ENCODE measurements around the gene DND1.
"Not testable (repeated sequence)": the region's sequence is repeated elsewhere in the genome, so short reads cannot be mapped to it uniquely, and the experiment has no call there.

GRCh38 chr5:140671035-140671434 is 2.3 kb downstream of the DND1 start:
- not testable (repeated sequence) for TF ChIP-seq POLR2A, POLR2AphosphoS5 (IDR thresholded peaks at IDR 0.05)
- TF ChIP-seq, protein P1, sequence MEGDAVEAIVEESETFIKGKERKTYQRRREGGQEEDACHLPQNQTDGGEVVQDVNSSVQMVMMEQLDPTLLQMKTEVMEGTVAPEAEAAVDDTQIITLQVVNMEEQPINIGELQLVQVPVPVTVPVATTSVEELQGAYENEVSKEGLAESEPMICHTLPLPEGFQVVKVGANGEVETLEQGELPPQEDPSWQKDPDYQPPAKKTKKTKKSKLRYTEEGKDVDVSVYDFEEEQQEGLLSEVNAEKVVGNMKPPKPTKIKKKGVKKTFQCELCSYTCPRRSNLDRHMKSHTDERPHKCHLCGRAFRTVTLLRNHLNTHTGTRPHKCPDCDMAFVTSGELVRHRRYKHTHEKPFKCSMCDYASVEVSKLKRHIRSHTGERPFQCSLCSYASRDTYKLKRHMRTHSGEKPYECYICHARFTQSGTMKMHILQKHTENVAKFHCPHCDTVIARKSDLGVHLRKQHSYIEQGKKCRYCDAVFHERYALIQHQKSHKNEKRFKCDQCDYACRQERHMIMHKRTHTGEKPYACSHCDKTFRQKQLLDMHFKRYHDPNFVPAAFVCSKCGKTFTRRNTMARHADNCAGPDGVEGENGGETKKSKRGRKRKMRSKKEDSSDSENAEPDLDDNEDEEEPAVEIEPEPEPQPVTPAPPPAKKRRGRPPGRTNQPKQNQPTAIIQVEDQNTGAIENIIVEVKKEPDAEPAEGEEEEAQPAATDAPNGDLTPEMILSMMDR (IDR thresholded peaks at IDR 0.05 in 8 of 11, conservative IDR thresholded peaks at IDR 0.05 in 3 of 11), result not testable (repeated sequence)
